T-helper 9 cell (primary cell): ENCODE data around the gene HYDIN.
"Not testable (repeated sequence)": the region's sequence is repeated elsewhere in the genome, so short reads cannot be mapped to it uniquely, and the experiment has no call there.

Source experiments
- DNase-seq: peaks from one replicate; pipeline ENCODE4 v3.0.0-alpha.2; 2020

The HYDIN gene

GRCh38 chr16:71083573-71083972 lies 146.9 kb downstream of the HYDIN start:
- DNase-seq = not testable (repeated sequence)

DNA sequence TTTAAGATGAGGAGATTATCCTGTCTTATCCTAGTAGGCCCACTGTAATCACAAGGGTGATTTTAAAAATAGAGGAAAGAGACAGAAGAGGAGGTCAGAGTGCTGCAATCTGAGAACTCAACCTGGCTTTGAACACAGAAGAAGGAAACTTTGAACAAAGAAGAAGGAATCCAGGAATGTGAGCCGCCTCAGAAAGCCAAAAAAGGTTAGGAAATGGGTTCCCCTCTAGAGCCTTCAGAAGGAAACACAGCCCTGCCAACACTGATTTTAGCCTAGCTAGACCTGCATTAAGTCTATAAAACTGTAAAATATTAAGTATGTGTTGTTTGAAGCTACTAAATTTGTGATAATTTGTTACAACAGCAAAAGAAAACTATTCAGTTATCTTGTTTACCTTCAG lies 149.7 kb downstream of the HYDIN start:
- not testable (repeated sequence) for DNase-seq

DNA sequence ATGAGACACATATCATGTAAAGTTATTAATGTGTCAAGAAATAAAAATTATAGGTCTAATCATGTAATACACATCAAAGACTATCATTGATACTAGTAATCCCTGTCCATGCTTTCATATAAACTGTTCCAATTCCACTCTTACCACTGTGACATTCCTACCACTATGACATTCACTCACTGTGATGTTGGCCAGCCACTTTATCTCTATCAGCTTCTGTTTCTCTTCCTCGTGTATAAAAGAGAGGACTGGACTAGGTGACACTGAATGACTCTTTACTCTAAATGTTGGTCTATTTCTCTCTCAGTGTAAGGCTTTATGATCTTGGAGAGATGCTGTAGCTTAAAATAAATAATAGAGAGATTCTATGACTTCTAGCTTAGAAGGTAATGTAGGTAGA lies 150.3 kb downstream of the HYDIN start:
- DNase-seq = not testable (repeated sequence)

- not testable (repeated sequence) for DNase-seq
These were observed 159.9 kb downstream of the HYDIN start for GRCh38 chr16:71070651-71071050.

GRCh38 chr16:71069842-71070241 lies 160.7 kb downstream of the HYDIN start:
- not testable (repeated sequence) for DNase-seq

DNA sequence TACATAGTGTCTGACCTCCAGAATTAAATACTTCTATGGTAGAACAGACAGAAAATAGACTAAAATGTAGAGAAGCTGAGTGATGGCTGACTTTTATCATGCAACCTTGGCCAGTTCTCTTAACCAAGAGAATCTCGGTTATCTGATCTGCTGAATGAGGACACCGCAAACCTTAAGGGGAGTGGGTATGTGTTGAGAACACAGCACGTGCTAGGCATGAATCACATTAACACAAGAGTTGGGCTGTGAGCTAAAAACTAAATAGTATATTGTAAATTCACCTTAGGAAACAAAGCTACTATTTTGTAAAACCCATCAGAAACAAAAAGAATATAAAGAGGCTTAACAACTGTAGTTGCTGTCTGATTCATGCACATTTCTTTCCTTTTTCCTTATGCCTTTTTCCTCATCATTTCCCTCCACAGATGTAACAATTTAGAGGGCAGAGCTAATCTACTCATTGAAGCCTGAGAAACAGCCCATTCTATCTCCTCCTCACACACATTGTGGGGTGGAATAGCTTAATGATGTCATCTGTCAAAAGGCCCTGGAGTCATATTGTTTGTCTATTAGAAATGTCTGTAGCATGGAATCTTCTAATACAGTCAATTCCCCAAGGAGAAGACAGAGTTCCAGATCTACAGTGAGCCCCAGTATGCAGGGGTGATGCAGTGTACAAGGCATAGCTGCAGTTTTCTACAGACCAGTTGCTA lies 176.5 kb downstream of the HYDIN start:
- DNase-seq = not testable (repeated sequence)

DNA sequence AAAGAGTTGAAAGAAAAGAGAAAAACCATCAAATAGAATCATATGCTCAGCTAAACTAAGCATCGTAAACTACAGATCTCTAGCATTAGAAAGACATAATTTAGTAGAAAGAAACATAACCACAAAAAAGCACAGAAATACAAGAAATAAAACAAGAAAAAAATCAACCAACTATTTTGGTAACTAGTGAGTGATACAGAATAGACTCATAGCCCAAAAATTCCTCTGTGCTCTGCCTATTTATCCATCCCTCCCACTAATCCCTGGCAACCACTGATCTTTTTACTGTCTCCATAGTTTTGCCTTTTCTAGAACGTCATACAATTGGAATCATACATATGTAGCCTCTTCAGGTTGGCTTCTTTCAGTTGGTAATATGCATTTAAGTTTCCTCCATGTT lies 180.2 kb downstream of the HYDIN start:
- DNase-seq = not testable (repeated sequence)

- DNase-seq = not testable (repeated sequence)
These were observed 191.0 kb downstream of the HYDIN start for GRCh38 chr16:71039368-71040111.

- DNase-seq = not testable (repeated sequence)
These were observed 192.1 kb downstream of the HYDIN start for GRCh38 chr16:71038421-71038820.

DNA sequence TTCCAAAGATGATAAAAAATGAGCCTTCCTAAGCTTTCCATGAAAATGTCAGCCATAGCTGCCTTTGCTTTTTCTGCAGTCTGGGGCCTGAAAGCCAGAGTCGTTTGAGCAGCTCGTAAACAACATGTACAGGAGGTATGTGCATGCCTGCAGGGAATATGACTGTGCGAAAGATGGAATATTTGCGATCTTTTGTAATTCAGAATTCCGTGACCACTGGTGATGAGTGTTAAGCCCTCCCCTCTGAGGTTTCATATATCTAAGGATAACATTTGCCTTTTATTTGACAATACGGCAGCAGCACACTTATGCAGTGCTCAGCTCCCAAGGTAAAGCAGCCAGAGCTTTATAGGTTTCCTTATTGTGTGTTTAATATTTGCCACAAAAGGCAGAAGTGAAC lies 192.5 kb downstream of the HYDIN start:
- not testable (repeated sequence) for DNase-seq

- not testable (repeated sequence) for DNase-seq
These were observed 202.3 kb downstream of the HYDIN start for GRCh38 chr16:71028032-71028727.

GRCh38 chr16:71027511-71027910 lies 203.0 kb downstream of the HYDIN start:
- DNase-seq = not testable (repeated sequence)

- not testable (repeated sequence) for DNase-seq
These were observed 206.6 kb downstream of the HYDIN start for GRCh38 chr16:71023851-71024439.

- DNase-seq = not testable (repeated sequence)
These were observed 208.5 kb downstream of the HYDIN start for GRCh38 chr16:71021961-71022537.

- DNase-seq = not testable (repeated sequence)
These were observed 211.3 kb downstream of the HYDIN start for GRCh38 chr16:71019067-71019682.

DNA sequence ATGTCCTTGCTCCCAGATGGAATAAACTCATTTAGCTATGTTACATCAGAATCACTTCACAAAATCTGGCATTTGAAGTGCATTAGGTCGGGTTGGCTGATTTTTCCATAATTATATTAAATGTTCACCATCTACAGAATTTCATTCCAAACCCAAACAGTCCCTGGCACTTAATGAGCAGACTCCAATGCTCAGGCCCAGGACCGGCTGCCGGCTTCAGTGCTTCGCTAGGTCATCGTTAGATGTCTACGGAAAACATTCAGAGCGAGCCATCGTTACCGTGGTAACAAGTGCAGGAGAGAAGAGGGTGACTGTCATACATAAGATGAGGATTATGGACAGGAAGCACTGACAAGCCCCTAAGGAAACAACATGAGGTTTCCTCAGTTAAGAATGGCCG lies 215.1 kb downstream of the HYDIN start:
- not testable (repeated sequence) for DNase-seq

DNA sequence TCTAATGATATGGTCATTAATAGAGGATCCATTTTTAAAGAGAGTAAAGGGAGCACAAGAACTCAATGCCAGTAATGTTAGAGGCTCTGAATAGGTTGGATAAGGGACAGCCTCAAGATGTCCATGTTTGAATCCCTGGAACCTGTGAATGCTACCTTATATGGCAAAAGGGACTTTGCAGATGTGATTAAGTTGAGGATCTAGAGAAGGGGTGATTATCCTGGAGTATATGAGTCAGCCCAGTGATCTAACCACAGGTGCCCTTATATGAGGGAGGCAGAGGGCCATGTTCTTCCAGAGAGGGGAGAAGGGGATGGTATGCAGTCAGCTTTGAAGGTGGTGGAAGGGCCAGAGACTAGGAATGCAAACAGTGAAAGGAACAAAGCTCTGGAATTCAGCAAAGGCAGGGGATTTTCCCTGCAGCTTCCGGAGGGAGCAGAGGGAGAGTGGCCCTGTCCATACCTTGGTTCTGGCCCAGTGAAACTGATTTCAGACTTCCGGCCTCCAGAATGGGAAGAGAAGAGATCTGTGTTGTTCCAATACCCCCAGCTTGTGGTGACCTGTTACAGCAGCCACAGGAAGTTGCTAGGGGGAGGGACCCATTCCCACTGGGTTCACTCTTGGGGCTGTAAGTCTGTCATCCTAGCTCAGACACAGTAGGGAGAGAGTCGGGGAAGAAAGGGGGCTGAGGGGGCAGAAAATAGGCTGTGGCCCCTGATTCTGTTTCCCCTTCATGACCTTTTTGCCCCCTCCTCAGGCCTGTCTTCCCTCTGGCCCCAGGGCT lies 220.9 kb downstream of the HYDIN start:
- not testable (repeated sequence) for DNase-seq

DNA sequence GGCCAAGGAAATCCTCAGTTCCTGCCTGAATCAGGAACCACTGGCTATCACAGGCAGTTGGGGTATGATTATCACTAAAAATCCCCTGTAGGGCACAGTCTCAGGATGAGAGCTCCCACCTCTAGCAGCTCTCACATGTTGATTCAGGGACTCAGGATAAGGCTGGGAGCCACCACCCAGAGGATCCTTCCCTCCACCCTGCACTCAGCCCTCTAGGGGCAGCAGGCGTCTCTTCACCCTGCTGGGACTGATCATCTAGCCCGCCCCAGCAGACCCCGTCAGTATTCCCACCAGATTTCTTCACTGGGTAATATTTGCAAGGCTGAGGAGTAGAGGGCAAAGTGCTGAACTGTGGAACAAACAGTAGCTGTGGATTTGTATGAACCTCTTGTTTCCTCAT lies 224.0 kb downstream of the HYDIN start:
- DNase-seq = not testable (repeated sequence)

DNA sequence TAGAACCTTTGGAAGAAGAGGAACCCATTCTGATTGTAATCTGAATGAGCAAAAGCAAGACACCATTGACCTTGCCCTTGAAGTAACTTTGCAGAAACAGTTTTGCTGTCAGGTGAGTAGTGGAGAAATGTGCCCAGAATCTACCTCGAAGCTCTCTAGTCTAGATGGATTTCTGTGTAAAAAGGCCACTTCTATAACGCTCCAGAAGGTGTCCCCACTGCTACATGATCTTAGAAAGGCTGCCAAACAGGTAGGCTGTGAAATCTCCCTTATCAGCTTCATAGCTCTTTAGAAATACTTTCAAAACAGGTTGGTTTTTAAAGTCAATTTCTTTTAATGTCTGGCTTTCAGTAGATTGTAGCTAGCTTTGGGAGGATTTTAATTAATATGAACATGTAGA lies 230.8 kb downstream of the HYDIN start:
- DNase-seq = not testable (repeated sequence)

GRCh38 chr16:70995799-70996198 lies 234.7 kb downstream of the HYDIN start:
- not testable (repeated sequence) for DNase-seq

GRCh38 chr16:70992511-70992910 lies 238.0 kb downstream of the HYDIN start:
- DNase-seq = not testable (repeated sequence)
